Measurements from ENCODE around the gene IRF6. TPM values are rescaled to one million over a fixed set of nuclear protein-coding genes. Genes with fewer than 3 reads are reported as not detected.

IRF6 gene
- total RNA-seq, 1 donor from 2014 or later, result 21.2 TPM

- Mint-ChIP-seq H3K27me3 (ENCODE audit: low read depth, unreplicated experiment) (no peaks in the 10 kb centered on the region), H3K27ac (ENCODE audit: unreplicated experiment) (peak overlapping the region; percentile 27), H3K36me3 (ENCODE audit: low read depth, unreplicated experiment) (peaks cover 2% of the 10 kb centered on the region), H3K4me1 (ENCODE audit: low read depth, unreplicated experiment) (peaks cover 26% of the 10 kb centered on the region), H3K4me3 (ENCODE audit: unreplicated experiment) (peak overlapping the region; percentile 20), H3K9me3 (ENCODE audit: unreplicated experiment) (no peaks in the 10 kb centered on the region)
- H2AFZ ChIP-seq (ENCODE audit: low read depth, low read length), result no peak overlapping the region
- TF ChIP-seq CTCF (IDR thresholded peaks at IDR 0.05; ENCODE audit: insufficient read depth, low read depth, low read length), result no peak
- TF ChIP-seq EZH2 (IDR thresholded peaks at IDR 0.05; ENCODE audit: insufficient read depth, low read length), result no peak
- no peaks in the 10 kb centered on the region for H4K20me1 ChIP-seq (ENCODE audit: insufficient read depth, low read length)
- no peak for DNase-seq (ENCODE audit: low read depth)
- no peaks in the 10 kb centered on the region for H3K27me3 ChIP-seq (ENCODE audit: insufficient read depth, low read length)
- H3K36me3 ChIP-seq (ENCODE audit: insufficient read depth, low read length), result no peaks in the 10 kb centered on the region
- no peak overlapping the region for H3K27ac ChIP-seq (ENCODE audit: low read depth, low read length)
- FAIRE-seq, result no peak
- no peak overlapping the region for H3K4me3 ChIP-seq (ENCODE audit: insufficient read depth, low read depth, low read length)
- no peak overlapping the region for H3K4me2 ChIP-seq (ENCODE audit: low read length)
- H3K9ac ChIP-seq (ENCODE audit: low read length), result no peak overlapping the region
- H3K9me3 ChIP-seq (ENCODE audit: insufficient read depth, low read depth, low read length), result no peaks in the 10 kb centered on the region
- H3K79me2 ChIP-seq (ENCODE audit: insufficient read depth, low read length), result no peaks in the 10 kb centered on the region
- H3K4me1 ChIP-seq (ENCODE audit: insufficient read depth, low read length), result peaks cover 25% of the 10 kb centered on the region
These were observed 3.7 kb upstream of the IRF6 start for GRCh38 chr1:209809611-209810010.

GRCh38 chr1:209808059-209808581, 2.2 kb upstream of the IRF6 start:
- H3K9me3 ChIP-seq (ENCODE audit: insufficient read depth, low read depth, low read length), result no peaks in the 10 kb centered on the region
- H3K9ac ChIP-seq (ENCODE audit: low read length), result no peak overlapping the region
- TF ChIP-seq CTCF (IDR thresholded peaks at IDR 0.05; ENCODE audit: insufficient read depth, low read depth, low read length) (no peak), EZH2 (IDR thresholded peaks at IDR 0.05; ENCODE audit: insufficient read depth, low read length) (no peak)
- FAIRE-seq, result peak; percentile 63
- H3K4me1 Mint-ChIP-seq (ENCODE audit: low read depth, unreplicated experiment), result peaks cover 29% of the 10 kb centered on the region
- H4K20me1 ChIP-seq (ENCODE audit: insufficient read depth, low read length), result no peaks in the 10 kb centered on the region
- H3K27me3 ChIP-seq (ENCODE audit: insufficient read depth, low read length), result no peaks in the 10 kb centered on the region
- H3K27ac ChIP-seq (ENCODE audit: low read depth, low read length), result peak overlapping the region; percentile 36
- no peak overlapping the region for H3K4me3 Mint-ChIP-seq (ENCODE audit: unreplicated experiment)
- no peaks in the 10 kb centered on the region for H3K27me3 Mint-ChIP-seq (ENCODE audit: low read depth, unreplicated experiment)
- DNase-seq (ENCODE audit: low read depth), result peak; percentile 91
- H3K27ac Mint-ChIP-seq (ENCODE audit: unreplicated experiment), result peak overlapping the region; percentile 86
- no peaks in the 10 kb centered on the region for H3K79me2 ChIP-seq (ENCODE audit: insufficient read depth, low read length)
- H3K4me3 ChIP-seq (ENCODE audit: insufficient read depth, low read depth, low read length), result no peak overlapping the region
- no peaks in the 10 kb centered on the region for H3K36me3 ChIP-seq (ENCODE audit: insufficient read depth, low read length)
- H3K4me1 ChIP-seq (ENCODE audit: insufficient read depth, low read length), result peaks cover 25% of the 10 kb centered on the region
- H3K36me3 Mint-ChIP-seq (ENCODE audit: low read depth, unreplicated experiment), result peaks cover 2% of the 10 kb centered on the region
- H3K4me2 ChIP-seq (ENCODE audit: low read length), result peak overlapping the region; percentile 60
- no peaks in the 10 kb centered on the region for H3K9me3 Mint-ChIP-seq (ENCODE audit: unreplicated experiment)
- no peak overlapping the region for H2AFZ ChIP-seq (ENCODE audit: low read depth, low read length)

- H3K27ac ChIP-seq (ENCODE audit: low read depth, low read length), result peak overlapping the region; percentile 36
- no peak overlapping the region for H3K4me3 Mint-ChIP-seq (ENCODE audit: unreplicated experiment)
- FAIRE-seq, result no peak
These were observed 1.6 kb upstream of the IRF6 start for GRCh38 chr1:209807509-209807908.

More at GRCh38 chr1:209807509-209807908, 1.6 kb upstream of the IRF6 start:
- Histone ChIP-seq H3K79me2 (ENCODE audit: insufficient read depth, low read length) (no peaks in the 10 kb centered on the region), H3K4me2 (ENCODE audit: low read length) (peak overlapping the region; percentile 60), H3K4me1 (ENCODE audit: insufficient read depth, low read length) (peaks cover 25% of the 10 kb centered on the region), H3K36me3 (ENCODE audit: insufficient read depth, low read length) (no peaks in the 10 kb centered on the region), H3K4me3 (ENCODE audit: insufficient read depth, low read depth, low read length) (no peak overlapping the region), H4K20me1 (ENCODE audit: insufficient read depth, low read length) (no peaks in the 10 kb centered on the region), H3K9me3 (ENCODE audit: insufficient read depth, low read depth, low read length) (no peaks in the 10 kb centered on the region), H3K27me3 (ENCODE audit: insufficient read depth, low read length) (no peaks in the 10 kb centered on the region), H3K9ac (ENCODE audit: low read length) (no peak overlapping the region), H2AFZ (ENCODE audit: low read depth, low read length) (no peak overlapping the region)
- peaks cover 2% of the 10 kb centered on the region for H3K36me3 Mint-ChIP-seq (ENCODE audit: low read depth, unreplicated experiment)
- peaks cover 29% of the 10 kb centered on the region for H3K4me1 Mint-ChIP-seq (ENCODE audit: low read depth, unreplicated experiment)
- no peaks in the 10 kb centered on the region for H3K27me3 Mint-ChIP-seq (ENCODE audit: low read depth, unreplicated experiment)
- DNase-seq (ENCODE audit: low read depth), result no peak
- no peaks in the 10 kb centered on the region for H3K9me3 Mint-ChIP-seq (ENCODE audit: unreplicated experiment)
- TF ChIP-seq CTCF (IDR thresholded peaks at IDR 0.05; ENCODE audit: insufficient read depth, low read depth, low read length) (no peak), EZH2 (IDR thresholded peaks at IDR 0.05; ENCODE audit: insufficient read depth, low read length) (no peak)
- peak overlapping the region; percentile 86 for H3K27ac Mint-ChIP-seq (ENCODE audit: unreplicated experiment)
